ENCODE data around the gene NT5DC2.

NT5DC2 gene

GRCh38 chr3:52524258-52524751, 9.4 kb downstream of the NT5DC2 start:
- DNase-seq, result no peak

- no peak for DNase-seq
These were observed 10.0 kb downstream of the NT5DC2 start for GRCh38 chr3:52523386-52524257.

DNA sequence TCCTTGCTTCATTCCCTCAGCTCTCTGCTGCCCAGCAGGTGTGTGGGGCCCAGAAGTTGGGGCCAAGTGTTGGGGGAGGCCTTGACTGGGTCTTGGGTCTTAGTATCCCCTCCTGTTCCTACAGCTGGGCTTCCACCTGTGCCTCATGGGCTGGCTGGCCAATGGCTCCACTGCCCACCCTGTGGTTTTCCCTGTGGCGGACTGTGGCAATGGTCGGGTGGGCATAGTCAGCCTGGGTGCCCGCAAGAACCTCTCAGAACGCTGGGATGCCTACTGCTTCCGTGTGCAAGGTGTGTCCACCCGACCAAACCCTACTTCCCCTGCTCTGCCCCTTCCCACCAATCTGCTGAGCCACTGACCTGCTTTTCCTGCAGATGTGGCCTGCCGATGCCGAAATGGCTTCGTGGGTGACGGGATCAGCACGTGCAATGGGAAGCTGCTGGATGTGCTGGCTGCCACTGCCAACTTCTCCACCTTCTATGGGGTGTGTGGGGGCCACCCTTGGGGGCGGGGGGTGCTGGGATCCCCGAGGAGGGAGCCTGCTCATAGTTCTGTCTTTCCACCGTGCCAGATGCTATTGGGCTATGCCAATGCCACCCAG, 10.9 kb downstream of the NT5DC2 start:
- DNase-seq, result no peak

- no peak for DNase-seq
These were observed 11.6 kb downstream of the NT5DC2 start for GRCh38 chr3:52521881-52522650.

DNA sequence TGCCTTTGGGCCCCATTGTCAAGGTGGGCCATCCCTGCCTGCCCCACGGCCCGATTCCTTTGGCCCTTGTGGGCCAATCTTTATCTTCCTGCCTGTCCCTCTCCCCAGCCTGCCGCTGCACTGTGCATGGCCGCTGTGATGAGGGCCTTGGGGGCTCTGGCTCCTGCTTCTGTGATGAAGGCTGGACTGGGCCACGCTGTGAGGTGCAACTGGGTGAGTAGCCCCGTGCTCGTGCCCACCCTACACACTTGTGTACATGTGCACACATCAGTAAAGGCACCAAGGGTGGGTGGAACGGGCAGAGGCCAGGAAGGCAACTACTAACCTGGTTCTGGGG, 12.2 kb downstream of the NT5DC2 start:
- DNase-seq, result no peak

- no peak for DNase-seq
These were observed 12.8 kb downstream of the NT5DC2 start for GRCh38 chr3:52520716-52521487.

DNA sequence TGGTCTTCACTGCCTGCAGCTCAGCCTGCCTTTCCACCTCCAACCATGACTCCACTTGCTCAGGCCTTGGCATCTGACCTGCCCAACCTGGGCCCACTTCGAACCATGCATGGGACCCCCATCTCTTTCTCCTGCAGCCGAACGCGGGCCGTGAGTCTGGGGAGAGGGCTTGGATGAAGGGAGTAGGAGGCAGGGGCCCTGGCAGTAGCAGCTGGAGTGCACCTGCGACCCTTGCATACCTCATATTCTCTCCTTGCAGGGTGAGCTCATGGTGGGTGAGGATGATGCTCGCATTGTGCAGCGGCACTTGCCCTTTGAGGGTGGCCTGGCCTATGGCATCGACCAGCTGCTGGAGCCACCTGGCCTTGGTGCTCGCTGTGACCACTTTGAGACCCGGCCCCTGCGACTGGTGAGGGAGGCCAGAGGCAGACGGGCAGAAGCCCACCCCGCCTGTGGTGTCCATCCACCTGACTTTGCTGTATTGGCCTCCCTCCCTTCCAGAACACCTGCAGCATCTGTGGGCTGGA, 13.5 kb downstream of the NT5DC2 start:
- no peak for DNase-seq

- DNase-seq, result no peak
These were observed 14.1 kb downstream of the NT5DC2 start for GRCh38 chr3:52519445-52520140.

DNA sequence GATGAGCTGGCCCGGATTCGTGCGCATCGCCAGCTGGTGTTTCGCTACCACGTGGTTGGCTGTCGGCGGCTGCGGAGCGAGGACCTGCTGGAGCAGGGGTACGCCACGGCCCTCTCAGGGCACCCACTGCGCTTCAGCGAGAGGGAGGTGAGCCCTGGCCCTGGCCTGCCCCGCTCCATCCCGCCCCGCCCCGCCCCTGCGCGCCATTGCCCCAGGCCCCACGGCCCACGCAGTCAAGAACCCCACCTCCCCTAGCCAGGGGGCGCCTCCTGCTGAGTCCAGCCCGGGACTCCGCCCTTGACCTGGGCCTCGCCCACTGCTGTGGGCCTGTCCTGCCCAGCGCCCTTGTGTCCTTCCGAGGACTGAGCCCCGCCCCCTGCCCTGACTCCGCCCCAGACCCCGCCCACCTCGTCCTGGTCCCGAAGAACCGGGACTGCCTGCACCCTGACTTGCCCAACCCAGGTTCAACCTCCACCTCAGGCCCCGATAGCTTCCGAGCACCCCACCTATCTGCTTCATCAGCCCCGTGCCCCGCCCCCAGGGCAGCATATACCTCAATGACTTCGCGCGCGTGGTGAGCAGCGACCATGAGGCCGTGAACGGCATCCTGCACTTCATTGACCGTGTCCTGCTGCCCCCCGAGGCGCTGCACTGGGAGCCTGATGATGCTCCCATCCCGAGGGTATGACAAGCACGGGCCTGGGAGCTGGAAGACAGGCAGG, 14.8 kb downstream of the NT5DC2 start:
- DNase-seq, result no peak

DNA sequence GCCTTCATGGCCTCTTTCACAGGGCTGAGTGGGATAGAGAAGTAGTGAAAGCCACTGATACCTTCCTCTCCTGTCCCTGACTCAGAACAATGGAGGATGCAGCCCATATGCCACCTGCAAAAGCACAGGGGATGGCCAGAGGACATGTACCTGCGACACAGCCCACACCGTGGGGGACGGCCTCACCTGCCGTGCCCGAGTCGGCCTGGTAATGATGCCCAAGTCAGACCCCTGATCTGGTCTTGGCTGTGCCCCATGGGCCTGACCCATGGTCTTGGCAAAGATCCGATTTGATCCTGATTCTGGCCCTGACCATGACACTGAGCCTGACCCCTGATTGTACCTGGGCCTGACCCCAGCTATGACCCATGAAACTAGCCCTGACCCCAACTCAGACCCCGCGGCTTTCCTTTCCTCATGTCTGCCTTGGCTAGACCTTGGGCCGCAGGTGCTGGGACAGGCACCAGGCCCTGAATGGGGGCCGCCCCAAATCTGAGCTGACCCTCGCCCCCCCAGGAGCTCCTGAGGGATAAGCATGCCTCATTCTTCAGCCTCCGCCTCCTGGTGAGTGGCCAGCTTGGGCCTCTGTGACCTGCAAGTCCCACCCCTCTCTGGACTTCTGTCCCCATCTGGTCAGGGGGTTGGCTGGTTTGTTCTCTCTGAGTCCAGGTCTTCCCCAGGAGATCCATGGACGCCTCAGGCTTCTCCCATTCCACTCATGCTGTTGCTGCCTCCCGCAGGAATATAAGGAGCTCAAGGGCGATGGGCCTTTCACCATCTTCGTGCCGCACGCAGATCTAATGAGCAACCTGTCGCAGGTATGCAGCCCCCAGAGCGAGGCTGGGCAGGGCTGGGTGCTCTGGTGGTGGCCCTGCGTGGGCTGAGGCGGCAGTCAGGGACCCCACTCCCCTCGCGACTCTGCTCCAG, 15.6 kb downstream of the NT5DC2 start:
- no peak for DNase-seq

GRCh38 chr3:52516509-52517195, 17.0 kb downstream of the NT5DC2 start:
- DNase-seq, result no peak

DNA sequence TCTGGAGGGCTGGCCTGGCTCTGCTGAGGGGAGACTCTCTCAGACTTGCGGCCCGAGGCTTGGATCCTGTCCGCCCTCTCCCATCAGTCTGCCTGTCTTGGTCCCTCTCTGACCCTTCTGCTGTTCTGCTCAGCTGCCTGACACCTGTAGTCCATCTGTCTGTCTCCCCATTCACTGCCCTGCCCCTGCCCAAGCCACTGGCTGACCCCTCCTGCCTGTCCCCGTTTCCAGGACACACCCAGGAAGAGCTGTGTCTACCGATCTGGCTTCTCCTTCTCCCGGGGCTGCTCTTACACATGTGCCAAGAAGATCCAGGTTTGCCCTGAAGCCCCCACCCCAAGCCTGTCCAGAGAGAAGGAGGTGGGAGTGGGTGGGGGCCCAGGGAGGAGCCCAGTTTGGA, 18.5 kb downstream of the NT5DC2 start:
- no peak for DNase-seq

- DNase-seq, result no peak
These were observed 19.1 kb downstream of the NT5DC2 start for GRCh38 chr3:52514576-52514975.

- no peak for DNase-seq
These were observed 20.4 kb downstream of the NT5DC2 start for GRCh38 chr3:52513281-52513680.

- no peak for DNase-seq
These were observed 20.9 kb downstream of the NT5DC2 start for GRCh38 chr3:52512727-52513126.

- DNase-seq, result no peak
These were observed 21.6 kb downstream of the NT5DC2 start for GRCh38 chr3:52512105-52512504.

DNA sequence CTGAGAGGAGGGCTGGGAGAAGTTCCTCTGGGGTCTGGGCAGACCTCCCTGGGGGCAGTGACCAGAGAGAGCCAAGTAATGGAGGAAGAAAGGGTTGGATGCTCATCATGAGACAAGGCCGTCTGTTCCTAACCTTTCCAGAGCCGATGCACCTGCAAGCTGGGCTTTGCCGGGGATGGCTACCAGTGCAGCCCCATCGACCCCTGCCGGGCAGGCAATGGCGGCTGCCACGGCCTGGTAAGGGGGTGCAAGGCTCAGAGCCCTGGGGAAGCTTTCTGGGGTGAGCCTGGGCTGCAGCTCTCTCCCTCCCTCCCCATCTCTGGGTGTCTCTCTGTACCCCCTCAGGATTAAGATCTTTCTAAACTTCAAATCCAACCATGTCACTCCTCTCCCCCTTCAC, 22.1 kb downstream of the NT5DC2 start:
- DNase-seq, result no peak

DNA sequence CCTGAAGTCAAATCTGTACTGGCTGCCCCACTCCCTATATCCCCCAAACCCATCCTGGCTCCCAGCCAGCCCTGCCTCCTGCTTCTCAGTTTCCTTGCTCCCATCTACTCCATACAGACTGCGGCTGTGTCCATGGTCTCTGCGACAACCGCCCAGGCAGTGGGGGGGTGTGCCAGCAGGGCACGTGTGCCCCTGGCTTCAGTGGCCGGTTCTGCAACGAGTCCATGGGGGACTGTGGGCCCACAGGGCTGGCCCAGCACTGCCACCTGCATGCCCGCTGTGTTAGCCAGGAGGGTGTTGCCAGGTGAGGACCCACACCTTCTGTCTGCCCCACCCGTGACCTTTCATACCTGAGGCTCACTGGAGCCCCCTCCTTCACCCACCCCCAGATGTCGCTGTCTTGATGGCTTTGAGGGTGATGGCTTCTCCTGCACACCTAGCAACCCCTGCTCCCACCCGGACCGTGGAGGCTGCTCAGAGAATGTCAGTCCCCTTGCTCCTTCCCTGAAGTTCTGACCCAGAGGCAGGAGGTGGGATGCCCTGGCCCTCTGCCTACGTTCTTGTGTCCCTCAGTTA, 23.8 kb downstream of the NT5DC2 start:
- DNase-seq, result no peak

DNA sequence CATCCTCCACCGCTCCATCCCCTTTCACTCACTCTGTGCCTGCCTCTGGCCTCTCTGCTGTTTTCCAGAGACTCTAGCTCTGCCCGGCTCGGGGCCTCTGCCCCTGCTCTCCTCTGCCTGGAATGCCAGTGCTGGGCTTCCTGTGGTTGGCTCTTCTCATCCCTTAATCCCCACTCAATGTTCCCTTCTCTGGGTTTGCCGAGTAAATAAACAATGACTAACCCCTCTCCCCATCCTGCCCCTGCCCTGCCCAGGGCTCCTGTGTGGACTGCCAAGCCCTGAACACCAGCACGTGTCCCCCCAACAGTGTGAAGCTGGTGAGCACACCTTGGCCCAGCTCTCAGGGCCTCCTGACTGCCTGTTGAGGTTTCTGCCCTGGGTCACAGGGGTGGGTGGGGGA, 26.3 kb downstream of the NT5DC2 start:
- peak; percentile 55 for DNase-seq

Data from T1000 (cell line).